SKM-1 treated with dmso at 0.1 percent for 144 hours (cell line): ENCODE results near the gene CEP63.

Experiments used
- DNase-seq: peaks from one replicate; lab custom pipeline; 2025; ENCODE audit not compliant: unreplicated experiment; lab: John Stamatoyannopoulos, UW

The CEP63 gene

GRCh38 chr3:134606033-134607025 is 120.5 kb downstream of the CEP63 start:
- DNase-seq = peak; percentile 93

- DNase-seq = peak; percentile 93
Observed at GRCh38 chr3:134607054-134608022, 121.5 kb downstream of the CEP63 start.

GRCh38 chr3:134608023-134608770 is 122.3 kb downstream of the CEP63 start:
- no peak for DNase-seq

GRCh38 chr3:134608771-134609435 is 123.0 kb downstream of the CEP63 start:
- DNase-seq = no peak

- DNase-seq = no peak
Observed at GRCh38 chr3:134609821-134610431, 124.1 kb downstream of the CEP63 start.

GRCh38 chr3:134610432-134611385 is 124.9 kb downstream of the CEP63 start:
- no peak for DNase-seq

- DNase-seq = no peak
Observed at GRCh38 chr3:134611516-134611915, 125.7 kb downstream of the CEP63 start.

- no peak for DNase-seq
Observed at GRCh38 chr3:134613006-134613520, 127.2 kb downstream of the CEP63 start.

- no peak for DNase-seq
Observed at GRCh38 chr3:134614955-134615354, 129.1 kb downstream of the CEP63 start.

GRCh38 chr3:134615743-134616142 is 129.9 kb downstream of the CEP63 start:
- no peak for DNase-seq

- no peak for DNase-seq
Observed at GRCh38 chr3:134617608-134618477, 132.0 kb downstream of the CEP63 start.

GRCh38 chr3:134618478-134619300 is 132.8 kb downstream of the CEP63 start:
- no peak for DNase-seq

- DNase-seq = no peak
Observed at GRCh38 chr3:134619301-134619615, 133.4 kb downstream of the CEP63 start.

GRCh38 chr3:134619884-134620445 is 134.1 kb downstream of the CEP63 start:
- no peak for DNase-seq

GRCh38 chr3:134620476-134621115 is 134.7 kb downstream of the CEP63 start:
- DNase-seq = no peak

GRCh38 chr3:134621854-134622253 is 136.0 kb downstream of the CEP63 start:
- DNase-seq = no peak
